ENCODE measurements around the gene LYSMD1. TPM values are rescaled to one million over a fixed set of nuclear protein-coding genes. Genes with fewer than 3 reads are reported as not detected.
"Not testable (repeated sequence)": the region's sequence is repeated elsewhere in the genome, so short reads cannot be mapped to it uniquely, and the experiment has no call there.

Gene LYSMD1
- under 1 TPM in 1 of 3 donors, not detected in 2; 0.29 TPM for polyA plus RNA-seq

- Mint-ChIP-seq H3K4me3 (peak within 1 kb of the TSS; percentile 94 to 100 (median 99)), H3K9me3 (no peaks in the 10 kb centered on the region), H3K27me3 (ENCODE audit: low read depth in 3 of 3) (peaks cover 9 to 15% (median 10%) of the 10 kb centered on the region in 3 donors), H3K36me3 (peaks cover 12 to 26% (median 19%) of the 10 kb centered on the region in 3 donors), H3K27ac (peak within 1 kb of the TSS; percentile 91 to 98 (median 95)), H3K4me1 (peaks cover 42 to 51% of the 10 kb centered on the region in 2 donors)
- DNase-seq = peak; percentile 95 to 97 (median 96)
These were observed at the start of gene LYSMD1, which contains the start of gene SCNM1 for GRCh38 chr1:151165738-151166504. TSS of gene LYSMD1 (minus strand) at chr1:151165902. CDS start at chr1:151165258, 644 bp downstream. TSS of gene SCNM1 (plus strand) at chr1:151166144. CDS start at chr1:151166153, 9 bp downstream.

- Mint-ChIP-seq H3K9me3 (no peaks in the 10 kb centered on the region), H3K27ac (peak overlapping the region in 3 of 6 donors; percentile 9 to 55 (median 51)), H3K36me3 (peaks cover 4 to 8% (median 4%) of the 10 kb centered on the region in 3 donors), H3K4me1 (peaks cover 15 to 33% of the 10 kb centered on the region in 2 donors), H3K4me3 (no peak overlapping the region), H3K27me3 (ENCODE audit: low read depth in 3 of 3) (peaks cover 0 to 4% (median 0%) of the 10 kb centered on the region in 3 donors)
- no peak for DNase-seq
These were observed 47.9 kb upstream of the LYSMD1 start for GRCh38 chr1:151213560-151213959.

- H3K9me3 Mint-ChIP-seq = no peaks in the 10 kb centered on the region
- H3K4me3 Mint-ChIP-seq = no peak overlapping the region
- peaks cover 14 to 33% of the 10 kb centered on the region in 2 donors for H3K4me1 Mint-ChIP-seq
- H3K27ac Mint-ChIP-seq = peak overlapping the region in 4 of 6 donors; percentile 10 to 73 (median 40)
- no peak for DNase-seq
- H3K36me3 Mint-ChIP-seq = peaks cover 4 to 8% (median 4%) of the 10 kb centered on the region in 3 donors
- H3K27me3 Mint-ChIP-seq (ENCODE audit: low read depth in 3 of 3) = peaks cover 0 to 4% (median 0%) of the 10 kb centered on the region in 3 donors
These were observed 46.4 kb upstream of the LYSMD1 start for GRCh38 chr1:151211972-151212705.

GRCh38 chr1:151210830-151211229, 45.1 kb upstream of the LYSMD1 start:
- no peak overlapping the region for H3K4me3 Mint-ChIP-seq
- H3K27ac Mint-ChIP-seq = no peak overlapping the region
- H3K4me1 Mint-ChIP-seq = peaks cover 13 to 25% of the 10 kb centered on the region in 2 donors
- H3K9me3 Mint-ChIP-seq = no peaks in the 10 kb centered on the region
- H3K27me3 Mint-ChIP-seq (ENCODE audit: low read depth in 3 of 3) = peaks cover 0 to 4% (median 0%) of the 10 kb centered on the region in 3 donors
- peaks cover 0 to 5% (median 4%) of the 10 kb centered on the region in 3 donors for H3K36me3 Mint-ChIP-seq
- no peak for DNase-seq

GRCh38 chr1:151205381-151205965, 39.8 kb upstream of the LYSMD1 start:
- not testable (repeated sequence) for H3K4me3 Mint-ChIP-seq; H3K27me3 Mint-ChIP-seq (ENCODE audit: low read depth in 3 of 3); H3K9me3 Mint-ChIP-seq; DNase-seq; H3K36me3 Mint-ChIP-seq
- Mint-ChIP-seq H3K27ac (peak overlapping the region in 1 of 6 donors; percentile 4), H3K4me1 (peaks cover 8 to 22% of the 10 kb centered on the region in 2 donors)

GRCh38 chr1:151199873-151200581, 34.3 kb upstream of the LYSMD1 start:
- Mint-ChIP-seq H3K4me1 (peaks cover 39 to 52% of the 10 kb centered on the region in 2 donors), H3K9me3 (no peaks in the 10 kb centered on the region), H3K4me3 (peak overlapping the region; percentile 98 to 100 (median 99)), H3K27me3 (ENCODE audit: low read depth in 3 of 3) (peaks cover 8 to 24% (median 10%) of the 10 kb centered on the region in 3 donors), H3K27ac (peak overlapping the region; percentile 95 to 98 (median 97)), H3K36me3 (peaks cover 0 to 4% (median 3%) of the 10 kb centered on the region in 3 donors)
- DNase-seq = no peak

- H3K27ac Mint-ChIP-seq = peak within 1 kb of the TSS; percentile 95 to 98 (median 97)
- no peaks in the 10 kb centered on the region for H3K9me3 Mint-ChIP-seq
- peak; percentile 98 to 99 (median 99) for DNase-seq
- H3K36me3 Mint-ChIP-seq = peaks cover 0 to 3% (median 0%) of the 10 kb centered on the region in 3 donors
- peak within 1 kb of the TSS; percentile 98 to 100 (median 99) for H3K4me3 Mint-ChIP-seq
- H3K27me3 Mint-ChIP-seq (ENCODE audit: low read depth in 3 of 3) = peaks cover 8 to 24% (median 10%) of the 10 kb centered on the region in 3 donors
- peaks cover 37 to 43% of the 10 kb centered on the region in 2 donors for H3K4me1 Mint-ChIP-seq
These were observed 32.8 kb upstream of the LYSMD1 start, which contains the start of gene PIP5K1A for GRCh38 chr1:151198254-151199127. TSS of gene PIP5K1A (plus strand) at chr1:151198552. CDS start at chr1:151198997, 445 bp downstream.

GRCh38 chr1:151197863-151198253, 32.2 kb upstream of the LYSMD1 start:
- Mint-ChIP-seq H3K4me1 (peaks cover 37 to 43% of the 10 kb centered on the region in 2 donors), H3K27ac (peak overlapping the region; percentile 95 to 98 (median 97))
- no peak for DNase-seq

GRCh38 chr1:151196292-151196800, 30.6 kb upstream of the LYSMD1 start:
- H3K27ac Mint-ChIP-seq = peak overlapping the region in 1 of 6 donors; percentile 45
- no peaks in the 10 kb centered on the region for H3K9me3 Mint-ChIP-seq
- H3K27me3 Mint-ChIP-seq (ENCODE audit: low read depth in 3 of 3) = peaks cover 8 to 24% (median 10%) of the 10 kb centered on the region in 3 donors
- H3K36me3 Mint-ChIP-seq = peaks cover 0 to 3% (median 0%) of the 10 kb centered on the region in 3 donors
- peak; percentile 21 to 41 (median 22) for DNase-seq
- peak overlapping the region in 4 of 5 donors; percentile 24 to 59 (median 40) for H3K4me3 Mint-ChIP-seq
- peaks cover 33 to 37% of the 10 kb centered on the region in 2 donors for H3K4me1 Mint-ChIP-seq

More at GRCh38 chr1:151197863-151198253, 32.2 kb upstream of the LYSMD1 start:
- H3K36me3 Mint-ChIP-seq = peaks cover 0 to 3% (median 0%) of the 10 kb centered on the region in 3 donors
- peak overlapping the region; percentile 98 to 100 (median 99) for H3K4me3 Mint-ChIP-seq
- peaks cover 8 to 24% (median 10%) of the 10 kb centered on the region in 3 donors for H3K27me3 Mint-ChIP-seq (ENCODE audit: low read depth in 3 of 3)
- H3K9me3 Mint-ChIP-seq = no peaks in the 10 kb centered on the region

- H3K27me3 Mint-ChIP-seq (ENCODE audit: low read depth in 3 of 3) = peaks cover 10 to 26% (median 10%) of the 10 kb centered on the region in 3 donors
- H3K27ac Mint-ChIP-seq, DNase-seq, H3K4me3 Mint-ChIP-seq, H3K36me3 Mint-ChIP-seq, H3K9me3 Mint-ChIP-seq: not testable (repeated sequence)
- H3K4me1 Mint-ChIP-seq = peaks cover 35% of the 10 kb centered on the region in 2 donors
These were observed 29.3 kb upstream of the LYSMD1 start for GRCh38 chr1:151194894-151195594.

- no peak overlapping the region for H3K27ac Mint-ChIP-seq
- peaks cover 11 to 22% (median 13%) of the 10 kb centered on the region in 3 donors for H3K27me3 Mint-ChIP-seq (ENCODE audit: low read depth in 3 of 3)
- peaks cover 0 to 3% (median 0%) of the 10 kb centered on the region in 3 donors for H3K36me3 Mint-ChIP-seq
- H3K4me1 Mint-ChIP-seq = peaks cover 34 to 35% of the 10 kb centered on the region in 2 donors
- no peaks in the 10 kb centered on the region for H3K9me3 Mint-ChIP-seq
- no peak for DNase-seq
- no peak overlapping the region for H3K4me3 Mint-ChIP-seq
These were observed 28.2 kb upstream of the LYSMD1 start for GRCh38 chr1:151193856-151194255.
